GM12873 (cell line): ENCODE data around the gene SPACA4.

Experiments used
- TF ChIP-seq, protein P1 (sequence below): IDR thresholded peaks from 2 replicates; pipeline ENCODE4 v1.5.1; 2012; ENCODE audit warnings: low read depth, mild to moderate bottlenecking, moderate library complexity, low read length, control low read depth; ENCODE audit not compliant: insufficient read depth; ENCODE audit errors: missing control alignments

SPACA4 gene

DNA sequence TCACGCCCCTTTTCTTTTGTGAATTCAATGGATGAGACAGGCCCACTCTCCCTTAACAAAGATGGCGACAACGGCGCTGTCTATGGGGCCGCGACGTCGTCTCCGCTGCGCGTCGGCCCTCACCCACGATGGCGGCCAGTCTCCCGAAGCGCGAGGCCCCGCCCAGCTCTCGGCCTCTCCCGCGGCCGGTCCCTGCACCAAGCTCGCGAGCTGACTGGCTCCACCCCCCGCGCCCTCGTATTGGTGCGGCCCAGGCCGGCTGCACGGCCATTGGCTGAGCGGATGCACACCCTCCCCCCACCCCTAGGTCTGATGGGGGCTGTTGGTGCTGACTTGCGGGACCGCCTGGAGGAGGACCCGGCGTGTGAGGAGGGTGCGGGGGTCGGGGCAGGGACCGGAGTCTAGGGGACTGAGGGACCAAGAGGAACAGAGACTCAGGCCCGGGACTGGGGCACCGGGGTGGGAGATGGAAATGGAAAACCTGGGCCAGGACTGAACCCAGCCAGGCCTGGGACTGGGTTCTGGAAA, 17.6 kb downstream of the SPACA4 start:
- TF ChIP-seq, protein P1, sequence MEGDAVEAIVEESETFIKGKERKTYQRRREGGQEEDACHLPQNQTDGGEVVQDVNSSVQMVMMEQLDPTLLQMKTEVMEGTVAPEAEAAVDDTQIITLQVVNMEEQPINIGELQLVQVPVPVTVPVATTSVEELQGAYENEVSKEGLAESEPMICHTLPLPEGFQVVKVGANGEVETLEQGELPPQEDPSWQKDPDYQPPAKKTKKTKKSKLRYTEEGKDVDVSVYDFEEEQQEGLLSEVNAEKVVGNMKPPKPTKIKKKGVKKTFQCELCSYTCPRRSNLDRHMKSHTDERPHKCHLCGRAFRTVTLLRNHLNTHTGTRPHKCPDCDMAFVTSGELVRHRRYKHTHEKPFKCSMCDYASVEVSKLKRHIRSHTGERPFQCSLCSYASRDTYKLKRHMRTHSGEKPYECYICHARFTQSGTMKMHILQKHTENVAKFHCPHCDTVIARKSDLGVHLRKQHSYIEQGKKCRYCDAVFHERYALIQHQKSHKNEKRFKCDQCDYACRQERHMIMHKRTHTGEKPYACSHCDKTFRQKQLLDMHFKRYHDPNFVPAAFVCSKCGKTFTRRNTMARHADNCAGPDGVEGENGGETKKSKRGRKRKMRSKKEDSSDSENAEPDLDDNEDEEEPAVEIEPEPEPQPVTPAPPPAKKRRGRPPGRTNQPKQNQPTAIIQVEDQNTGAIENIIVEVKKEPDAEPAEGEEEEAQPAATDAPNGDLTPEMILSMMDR: no peak

DNA sequence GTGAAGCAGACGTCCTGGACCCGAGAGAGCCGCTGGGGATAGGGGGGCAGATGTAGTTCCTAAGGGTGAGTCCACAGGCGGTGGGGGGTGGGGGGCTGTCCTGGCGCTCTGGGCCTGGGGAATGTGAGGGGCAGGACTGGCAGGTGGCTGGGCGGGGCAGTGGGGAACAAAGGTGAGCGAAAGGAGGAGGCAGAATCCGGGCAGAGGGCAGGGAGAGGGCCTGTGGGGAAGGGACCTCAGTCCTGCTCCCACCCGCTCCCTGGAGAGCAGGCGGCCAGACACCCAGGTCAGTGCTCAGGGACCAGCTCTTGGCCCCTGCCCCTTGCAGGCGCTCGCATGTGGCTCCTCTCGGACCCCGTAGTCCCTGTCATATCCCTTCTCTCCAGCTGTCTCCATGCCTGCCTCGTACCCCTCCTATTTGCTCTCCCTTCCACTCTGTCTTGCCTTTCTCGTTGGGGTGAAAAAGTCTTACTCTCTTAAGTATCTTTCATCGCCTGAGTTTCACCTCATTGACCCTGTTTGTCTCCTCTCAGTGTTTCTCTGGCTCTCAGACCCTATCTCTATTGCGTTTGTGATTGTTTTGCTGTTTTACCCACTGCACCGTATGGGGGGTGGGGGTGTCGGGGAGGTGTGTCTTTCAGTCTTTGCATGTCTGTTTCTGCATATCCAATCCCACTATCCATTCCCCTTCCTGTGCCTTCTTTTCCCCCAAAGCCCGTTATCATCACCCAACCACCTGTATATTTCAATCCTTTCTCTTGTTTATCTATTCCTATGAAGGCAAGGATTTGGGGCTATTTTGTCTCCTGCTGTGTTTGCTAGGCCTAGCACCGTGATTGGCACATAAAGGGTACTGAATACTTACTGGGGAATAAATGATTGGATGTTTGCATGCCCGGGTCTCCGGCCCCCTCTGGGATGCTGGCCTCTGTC, 18.5 kb downstream of the SPACA4 start:
- TF ChIP-seq, protein P1: no peak

DNA sequence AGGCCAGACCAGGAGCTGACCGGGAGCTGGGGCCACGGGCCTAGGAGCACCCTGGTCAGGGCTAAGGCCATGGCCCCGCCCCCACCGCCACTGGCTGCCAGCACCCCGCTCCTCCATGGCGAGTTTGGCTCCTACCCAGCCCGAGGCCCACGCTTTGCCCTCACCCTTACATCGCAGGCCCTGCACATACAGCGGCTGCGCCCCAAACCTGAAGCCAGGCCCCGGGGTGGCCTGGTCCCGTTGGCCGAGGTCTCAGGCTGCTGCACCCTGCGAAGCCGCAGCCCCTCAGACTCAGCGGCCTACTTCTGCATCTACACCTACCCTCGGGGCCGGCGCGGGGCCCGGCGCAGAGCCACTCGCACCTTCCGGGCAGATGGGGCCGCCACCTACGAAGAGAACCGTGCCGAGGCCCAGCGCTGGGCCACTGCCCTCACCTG, 19.4 kb downstream of the SPACA4 start:
- TF ChIP-seq, protein P1: no peak

DNA sequence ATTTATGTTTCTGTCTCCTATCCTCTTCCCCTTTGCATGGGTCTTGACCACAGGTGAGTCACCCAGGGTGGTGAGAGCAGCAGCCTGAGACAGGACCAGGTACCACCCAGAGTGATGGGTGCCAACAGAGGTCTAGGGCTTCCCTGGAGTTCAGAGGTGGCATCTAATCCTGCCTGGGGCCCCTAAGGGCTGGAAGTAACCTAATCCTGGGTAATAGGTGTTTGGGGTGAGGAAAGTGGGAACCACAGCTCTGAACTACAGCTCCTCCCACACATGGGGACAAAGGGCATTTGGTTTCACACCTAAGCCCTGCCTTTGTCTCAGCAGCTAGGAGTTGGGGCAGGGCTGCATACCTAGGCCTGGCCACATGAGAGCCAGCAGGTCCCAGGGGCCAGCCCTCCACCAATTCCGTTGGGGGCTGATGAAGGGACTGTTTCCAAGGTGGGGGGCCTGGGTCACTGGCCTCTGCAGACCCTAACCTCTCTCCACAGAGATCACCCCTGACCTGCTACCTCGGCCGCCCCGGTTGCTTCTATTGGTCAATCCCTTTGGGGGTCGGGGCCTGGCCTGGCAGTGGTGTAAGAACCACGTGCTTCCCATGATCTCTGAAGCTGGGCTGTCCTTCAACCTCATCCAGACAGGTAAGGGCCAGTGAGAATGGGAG, 20.8 kb downstream of the SPACA4 start:
- TF ChIP-seq, protein P1: no peak

DNA sequence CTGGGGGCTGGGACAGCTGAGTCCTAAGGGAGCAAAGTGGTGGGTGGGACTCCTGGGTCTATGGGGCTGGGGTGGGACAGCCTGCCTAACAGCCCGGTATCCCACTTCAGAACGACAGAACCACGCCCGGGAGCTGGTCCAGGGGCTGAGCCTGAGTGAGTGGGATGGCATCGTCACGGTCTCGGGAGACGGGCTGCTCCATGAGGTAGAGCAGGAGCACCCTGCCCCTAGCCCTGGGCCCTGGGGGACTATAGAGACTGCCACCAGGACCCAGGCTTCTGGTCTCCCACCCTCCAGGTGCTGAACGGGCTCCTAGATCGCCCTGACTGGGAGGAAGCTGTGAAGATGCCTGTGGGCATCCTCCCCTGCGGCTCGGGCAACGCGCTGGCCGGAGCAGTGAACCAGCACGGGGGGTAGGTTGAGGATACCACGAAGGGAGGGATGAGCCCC, 21.3 kb downstream of the SPACA4 start:
- TF ChIP-seq, protein P1: no peak

DNA sequence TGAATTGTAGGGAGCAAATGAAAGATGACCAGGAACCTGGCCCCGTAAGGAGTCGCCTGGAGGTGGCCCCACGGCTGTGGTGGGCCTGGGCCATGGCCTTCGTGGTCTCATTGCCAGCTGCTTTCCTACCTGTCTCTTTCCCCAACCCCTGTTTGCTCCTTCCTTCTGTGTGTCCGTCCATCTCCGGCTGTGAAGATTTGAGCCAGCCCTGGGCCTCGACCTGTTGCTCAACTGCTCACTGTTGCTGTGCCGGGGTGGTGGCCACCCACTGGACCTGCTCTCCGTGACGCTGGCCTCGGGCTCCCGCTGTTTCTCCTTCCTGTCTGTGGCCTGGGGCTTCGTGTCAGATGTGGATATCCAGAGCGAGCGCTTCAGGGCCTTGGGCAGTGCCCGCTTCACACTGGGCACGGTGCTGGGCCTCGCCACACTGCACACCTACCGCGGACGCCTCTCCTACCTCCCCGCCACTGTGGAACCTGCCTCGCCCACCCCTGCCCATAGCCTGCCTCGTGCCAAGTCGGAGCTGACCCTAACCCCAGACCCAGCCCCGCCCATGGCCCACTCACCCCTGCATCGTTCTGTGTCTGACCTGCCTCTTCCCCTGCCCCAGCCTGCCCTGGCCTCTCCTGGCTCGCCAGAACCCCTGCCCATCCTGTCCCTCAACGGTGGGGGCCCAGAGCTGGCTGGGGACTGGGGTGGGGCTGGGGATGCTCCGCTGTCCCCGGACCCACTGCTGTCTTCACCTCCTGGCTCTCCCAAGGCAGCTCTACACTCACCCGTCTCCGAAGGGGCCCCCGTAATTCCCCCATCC, 22.1 kb downstream of the SPACA4 start:
- TF ChIP-seq, protein P1: no peak

DNA sequence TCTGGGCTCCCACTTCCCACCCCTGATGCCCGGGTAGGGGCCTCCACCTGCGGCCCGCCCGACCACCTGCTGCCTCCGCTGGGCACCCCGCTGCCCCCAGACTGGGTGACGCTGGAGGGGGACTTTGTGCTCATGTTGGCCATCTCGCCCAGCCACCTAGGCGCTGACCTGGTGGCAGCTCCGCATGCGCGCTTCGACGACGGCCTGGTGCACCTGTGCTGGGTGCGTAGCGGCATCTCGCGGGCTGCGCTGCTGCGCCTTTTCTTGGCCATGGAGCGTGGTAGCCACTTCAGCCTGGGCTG, 22.7 kb downstream of the SPACA4 start:
- TF ChIP-seq, protein P1: no peak
